ENCODE measurements around the gene SMIM20. TPM values are rescaled to one million over a fixed set of nuclear protein-coding genes. Genes with fewer than 3 reads are reported as not detected.
"Not testable (repeated sequence)": the region's sequence is repeated elsewhere in the genome, so short reads cannot be mapped to it uniquely, and the experiment has no call there.

Gene SMIM20
- total RNA-seq, 2 donors from 2014 or later = 27.8 to 52.1 TPM

GRCh38 chr4:25900310-25900709 is 13.7 kb upstream of the SMIM20 start:
- H3K36me3 ChIP-seq = no peaks in the 10 kb centered on the region
- peaks cover 0 to 7% of the 10 kb centered on the region in 2 donors for H3K4me1 ChIP-seq
- H3K27ac ChIP-seq = no peak overlapping the region
- H3K9me3 ChIP-seq = no peaks in the 10 kb centered on the region
- DNase-seq (ENCODE audit: low spot score) = no peak
- no peak for TF ChIP-seq CTCF (IDR thresholded peaks at IDR 0.05)
- H3K27me3 ChIP-seq = no peaks in the 10 kb centered on the region
- H3K4me3 ChIP-seq = no peak overlapping the region

DNA sequence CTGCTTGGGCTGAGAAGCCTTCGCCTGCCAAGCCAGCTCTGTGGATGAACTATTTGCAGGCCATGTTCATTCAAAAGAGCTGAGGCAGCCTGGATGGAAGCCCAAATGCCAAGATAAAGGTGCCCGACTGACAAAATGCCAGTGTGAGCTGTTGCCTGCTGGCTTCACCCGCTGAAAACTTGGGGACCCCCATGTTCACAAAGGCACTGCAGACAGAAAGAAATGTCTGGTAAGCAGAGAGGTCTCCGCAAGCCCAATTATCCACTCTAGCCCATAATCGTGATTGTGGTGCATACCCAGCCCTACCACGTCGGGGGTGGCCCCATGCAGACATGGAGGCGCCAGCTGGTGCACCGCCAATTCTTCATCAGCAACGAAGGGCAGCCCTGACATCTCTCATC is 13.0 kb upstream of the SMIM20 start:
- peaks cover 0 to 7% of the 10 kb centered on the region in 2 donors for H3K4me1 ChIP-seq
- H3K9me3 ChIP-seq = no peaks in the 10 kb centered on the region
- no peaks in the 10 kb centered on the region for H3K27me3 ChIP-seq
- TF ChIP-seq CTCF (IDR thresholded peaks at IDR 0.05) = no peak
- H3K27ac ChIP-seq = no peak overlapping the region
- no peak overlapping the region for H3K4me3 ChIP-seq
- no peaks in the 10 kb centered on the region for H3K36me3 ChIP-seq
- DNase-seq (ENCODE audit: low spot score) = no peak

- Histone ChIP-seq H3K4me1 (peaks cover 0 to 7% of the 10 kb centered on the region in 2 donors), H3K4me3 (no peak overlapping the region), H3K27ac (no peak overlapping the region), H3K9me3 (no peaks in the 10 kb centered on the region), H3K27me3 (no peaks in the 10 kb centered on the region), H3K36me3 (no peaks in the 10 kb centered on the region)
- no peak for DNase-seq (ENCODE audit: low spot score)
- TF ChIP-seq CTCF (IDR thresholded peaks at IDR 0.05) = no peak
Observed at GRCh38 chr4:25903900-25904747, 9.9 kb upstream of the SMIM20 start.

DNA sequence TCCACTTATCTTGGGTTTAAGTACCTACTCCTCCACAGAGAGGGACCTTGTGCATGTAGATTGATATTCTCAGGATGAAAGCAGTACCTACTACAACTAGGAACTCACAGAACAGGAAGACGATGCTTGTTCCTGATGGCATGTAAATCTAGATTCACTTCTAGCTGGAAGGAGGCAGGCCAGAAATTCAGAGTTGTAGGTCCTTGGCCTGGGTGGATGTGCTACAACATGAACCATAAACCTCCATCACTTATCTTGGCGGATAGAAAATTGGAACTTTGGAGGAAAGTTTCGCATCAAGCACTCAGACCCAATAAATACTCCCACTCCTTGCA is 9.3 kb upstream of the SMIM20 start:
- peaks cover 0 to 7% of the 10 kb centered on the region in 2 donors for H3K4me1 ChIP-seq
- H3K27me3 ChIP-seq = no peaks in the 10 kb centered on the region
- no peak overlapping the region for H3K4me3 ChIP-seq
- H3K36me3 ChIP-seq = no peaks in the 10 kb centered on the region
- H3K9me3 ChIP-seq = no peaks in the 10 kb centered on the region
- no peak for TF ChIP-seq CTCF (IDR thresholded peaks at IDR 0.05)
- no peak overlapping the region for H3K27ac ChIP-seq
- DNase-seq (ENCODE audit: low spot score) = no peak

- no peak overlapping the region for H3K27ac ChIP-seq
- no peak for DNase-seq (ENCODE audit: low spot score)
- TF ChIP-seq CTCF (IDR thresholded peaks at IDR 0.05) = no peak
- H3K36me3 ChIP-seq = no peaks in the 10 kb centered on the region
- H3K27me3 ChIP-seq = no peaks in the 10 kb centered on the region
- H3K4me3 ChIP-seq = no peak overlapping the region
- H3K9me3 ChIP-seq = no peaks in the 10 kb centered on the region
- peaks cover 0 to 7% of the 10 kb centered on the region in 2 donors for H3K4me1 ChIP-seq
Observed at GRCh38 chr4:25905371-25905770, 8.6 kb upstream of the SMIM20 start.

DNA sequence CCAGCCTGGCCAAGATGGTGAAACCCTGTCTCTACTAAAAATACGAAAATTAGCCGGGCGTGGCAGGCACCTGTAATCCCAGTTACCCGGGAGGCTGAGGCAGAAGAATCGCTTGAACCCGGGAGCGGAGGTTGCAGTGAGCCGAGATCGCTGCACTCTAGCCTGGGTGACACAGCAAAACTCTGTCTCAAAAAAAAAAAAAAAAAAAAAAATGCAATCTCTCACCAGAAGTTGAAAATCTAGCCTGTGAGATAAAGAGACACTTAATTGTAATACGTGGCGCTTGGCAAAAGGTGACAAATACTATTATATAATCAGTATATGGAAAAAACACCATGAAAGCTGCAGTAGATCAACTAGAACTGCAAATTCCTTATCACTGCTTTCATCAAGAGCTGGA is 7.9 kb upstream of the SMIM20 start:
- not testable (repeated sequence) for H3K27me3 ChIP-seq; H3K36me3 ChIP-seq; DNase-seq (ENCODE audit: low spot score); H3K27ac ChIP-seq; H3K9me3 ChIP-seq; H3K4me1 ChIP-seq; H3K4me3 ChIP-seq
